Superior temporal gyrus (tissue), 1 donor: ENCODE results near the gene NEDD4.
"Not testable (repeated sequence)": the region's sequence is repeated elsewhere in the genome, so short reads cannot be mapped to it uniquely, and the experiment has no call there.

Experiments used
- DNase-seq: peaks from one replicate; pipeline ENCODE4 v3.0.0-alpha.2; 2016; ENCODE audit errors: extremely low spot score

Gene NEDD4

DNA sequence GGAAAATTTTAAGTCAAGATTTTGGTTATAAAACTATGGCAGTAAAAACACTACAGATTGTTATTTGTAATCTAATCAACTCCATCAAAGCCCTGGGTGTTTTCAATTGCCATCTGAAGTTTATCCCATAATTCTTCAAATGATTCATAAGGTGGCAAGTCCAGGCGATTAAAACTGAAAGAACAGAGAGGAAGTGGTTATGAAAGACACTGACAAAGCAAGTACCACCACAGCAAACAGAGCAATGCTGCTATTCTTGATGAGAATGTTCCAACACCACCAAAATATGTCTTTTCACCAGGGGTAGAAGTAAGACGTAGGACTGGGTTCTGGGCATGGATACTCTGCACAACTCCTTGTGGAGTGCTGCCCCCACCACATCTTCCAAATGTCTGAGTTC is 163.6 kb downstream of the NEDD4 start:
- no peak for DNase-seq

DNA sequence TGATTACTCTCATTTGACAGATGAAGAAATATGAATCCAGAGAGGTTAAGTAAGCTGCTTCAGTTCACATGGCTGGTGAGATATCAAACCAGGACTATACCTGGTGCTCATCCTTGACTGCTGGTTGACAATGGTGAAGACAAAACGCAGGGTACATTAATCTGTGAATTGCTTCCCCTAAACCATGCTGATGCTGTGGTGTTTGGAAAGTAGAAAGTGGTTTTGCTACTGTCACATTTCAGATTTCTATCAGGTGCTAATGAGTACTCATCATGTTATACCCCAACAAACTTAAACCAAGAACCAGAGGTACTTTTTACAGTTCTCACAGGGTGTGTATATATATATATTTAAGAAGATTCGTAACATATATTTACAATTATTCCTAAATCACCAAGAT is 165.5 kb downstream of the NEDD4 start:
- no peak for DNase-seq

DNA sequence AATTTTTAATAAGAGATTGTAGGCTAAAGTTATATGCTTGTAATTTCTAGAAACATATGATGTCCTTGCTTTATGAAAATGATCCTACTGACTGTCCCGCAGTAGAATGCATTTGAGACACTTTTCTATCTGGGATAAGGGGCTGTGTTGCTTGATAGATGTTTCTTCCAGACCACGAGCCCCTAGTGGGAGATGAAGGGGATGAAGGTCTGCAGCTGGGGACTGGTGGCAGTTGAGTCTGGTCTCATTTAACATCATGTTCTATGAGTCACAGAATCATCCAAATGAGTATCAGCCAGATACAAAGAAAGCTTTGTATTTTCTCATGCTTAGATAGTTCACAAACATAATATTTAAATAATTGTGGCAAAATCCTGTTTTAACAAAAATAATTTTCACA is 166.2 kb downstream of the NEDD4 start:
- peak; percentile 48 for DNase-seq

DNA sequence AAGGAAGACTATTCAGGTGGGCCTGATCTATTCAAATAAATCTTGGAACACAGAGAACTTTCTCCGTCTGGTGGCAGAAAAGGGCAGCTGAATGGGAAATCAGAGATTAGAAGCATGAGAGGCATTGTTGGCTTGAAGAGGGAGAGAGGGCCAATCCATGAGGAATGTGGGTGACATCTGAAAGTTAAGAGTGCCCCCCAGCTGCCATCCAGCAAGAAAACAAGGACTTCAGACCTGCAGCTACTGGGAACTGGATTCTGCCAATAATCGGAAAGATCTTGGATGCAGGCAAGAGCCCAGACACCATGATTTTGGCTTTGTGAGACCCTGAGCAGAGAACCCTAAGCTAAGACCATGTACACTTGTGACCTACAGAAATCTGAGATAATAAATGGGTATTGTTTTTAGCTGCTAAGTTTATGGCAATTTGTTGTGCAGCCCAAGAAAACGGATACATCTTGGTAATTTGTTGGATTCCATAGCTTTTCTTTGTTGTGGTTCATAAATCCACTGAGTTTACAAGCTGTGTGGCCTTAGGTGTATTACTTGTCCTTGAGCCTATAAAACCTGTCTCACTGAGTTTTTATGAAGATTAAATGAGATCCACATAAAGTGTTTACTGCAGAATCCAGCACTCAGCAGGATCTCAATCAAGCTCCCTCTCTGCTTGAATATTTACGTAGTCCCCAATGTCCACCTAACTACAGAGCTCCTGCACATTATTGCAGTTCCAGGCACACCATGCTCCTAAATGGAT is 168.4 kb downstream of the NEDD4 start:
- no peak for DNase-seq

DNA sequence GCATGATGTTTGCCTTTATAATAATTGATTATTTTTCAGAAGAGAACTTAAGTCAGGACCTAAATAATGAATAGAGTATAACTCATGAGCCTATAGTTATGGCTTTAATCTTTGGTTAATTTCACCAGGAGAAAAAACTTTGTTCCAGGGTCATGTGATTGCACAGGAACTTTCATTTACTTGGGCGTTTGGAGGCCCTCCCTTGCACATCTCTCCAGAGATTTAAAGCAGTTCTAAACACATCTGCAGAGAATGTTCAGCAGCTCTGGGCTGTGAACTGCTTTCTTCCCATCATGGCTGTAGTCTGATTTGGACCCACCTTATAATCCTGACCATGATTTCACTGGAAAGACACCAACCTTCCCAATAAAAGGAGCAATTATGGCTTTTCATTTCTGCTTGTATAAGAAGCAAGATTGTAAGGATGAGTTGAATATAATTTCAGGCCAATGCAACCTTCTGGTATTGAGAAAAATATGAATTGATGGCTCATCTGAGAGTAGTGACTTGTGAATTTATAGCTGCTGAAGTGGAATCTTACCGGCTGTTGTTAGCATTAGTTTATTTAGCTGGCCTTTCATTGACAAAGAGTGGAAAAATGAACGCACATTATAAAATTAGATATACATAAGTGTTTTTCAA is 169.6 kb downstream of the NEDD4 start:
- no peak for DNase-seq

DNA sequence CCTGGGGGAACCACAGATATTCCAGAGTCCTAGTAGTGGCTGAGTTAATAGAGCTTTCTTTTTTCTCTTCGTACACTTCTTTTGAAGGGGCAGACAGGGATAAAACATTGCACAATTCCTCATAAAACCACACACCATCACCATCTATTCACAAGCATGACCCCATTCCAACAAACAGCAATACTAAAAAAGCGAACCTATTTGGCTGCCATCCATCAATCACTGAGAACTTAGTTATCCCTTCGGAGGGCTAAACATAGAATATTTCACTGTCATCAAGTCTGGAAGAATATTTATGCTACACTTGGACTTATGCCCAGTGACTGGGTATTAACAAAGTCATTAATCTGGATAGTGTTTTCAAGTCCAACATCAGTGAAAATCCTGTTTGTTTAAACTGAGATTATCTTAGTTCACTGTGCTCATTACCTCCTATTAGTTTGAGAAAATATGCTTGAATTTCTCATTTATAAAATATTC is 170.2 kb downstream of the NEDD4 start:
- DNase-seq: no peak

DNA sequence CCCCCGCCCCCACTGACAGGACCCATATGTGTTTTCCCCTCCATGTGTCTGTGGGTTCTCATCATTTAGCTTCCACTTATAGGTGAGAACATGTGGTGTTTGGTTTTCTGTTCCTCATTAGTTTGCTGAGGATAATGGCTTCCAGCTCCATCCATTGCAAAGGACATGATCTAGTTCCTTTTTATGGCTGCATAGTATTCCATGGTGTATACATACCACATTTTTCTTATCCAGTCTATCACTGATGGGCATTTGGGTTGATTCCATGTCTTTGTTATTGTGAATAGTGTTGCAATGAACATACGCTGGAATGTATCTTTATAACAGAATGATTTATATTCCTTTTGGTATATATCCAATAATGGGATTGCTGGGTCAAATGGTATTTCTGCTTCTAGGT is 171.7 kb downstream of the NEDD4 start:
- DNase-seq: not testable (repeated sequence)

DNA sequence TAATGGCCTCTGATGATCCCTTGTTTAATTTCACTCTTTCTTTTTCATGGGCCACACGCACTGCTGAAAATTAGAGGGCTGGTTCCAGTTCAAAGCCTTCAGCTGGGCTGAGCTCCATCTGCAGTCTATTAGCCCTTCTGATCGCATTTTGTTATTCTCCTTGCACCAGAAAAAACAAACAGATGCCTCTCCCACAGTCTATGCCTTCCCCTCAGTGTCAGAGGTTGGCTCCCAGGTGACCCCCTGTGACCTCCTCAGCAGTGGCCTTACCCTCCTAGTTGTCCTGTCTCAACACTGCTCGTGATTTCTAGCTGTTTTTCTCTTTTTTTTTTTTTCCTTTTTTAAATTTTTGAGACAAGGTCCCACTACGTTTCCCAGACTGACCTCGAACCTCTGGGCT is 173.4 kb downstream of the NEDD4 start:
- no peak for DNase-seq

DNA sequence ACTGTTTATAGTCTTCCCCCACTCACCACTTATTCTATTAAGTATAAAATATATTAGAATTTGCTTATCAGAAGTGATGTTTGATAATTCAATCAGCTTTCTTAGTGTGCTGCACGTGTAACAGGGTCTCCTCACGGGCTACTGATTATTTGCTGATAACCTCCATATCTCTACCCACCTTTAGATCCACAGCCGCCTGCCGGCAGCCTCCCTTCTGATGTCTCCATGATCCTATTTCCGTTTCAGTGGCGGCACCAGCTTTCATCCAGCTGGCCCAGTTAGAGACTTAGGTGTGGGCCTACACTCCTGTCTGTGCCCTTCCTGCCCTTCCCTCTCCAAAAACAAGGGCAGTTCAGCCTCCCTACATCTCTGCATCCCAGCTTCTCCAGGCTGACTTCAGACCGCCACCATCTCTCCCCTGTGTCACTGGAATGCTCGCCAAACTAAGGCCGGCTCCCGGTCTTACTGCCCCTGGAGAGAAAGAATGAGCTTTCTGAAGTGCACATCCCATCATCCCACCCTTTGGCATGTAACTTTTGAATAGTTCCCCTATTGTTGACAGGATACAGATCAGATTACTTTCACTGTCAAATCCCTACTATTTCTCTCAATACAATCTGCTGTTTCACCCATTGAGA is 173.9 kb downstream of the NEDD4 start:
- no peak for DNase-seq

DNA sequence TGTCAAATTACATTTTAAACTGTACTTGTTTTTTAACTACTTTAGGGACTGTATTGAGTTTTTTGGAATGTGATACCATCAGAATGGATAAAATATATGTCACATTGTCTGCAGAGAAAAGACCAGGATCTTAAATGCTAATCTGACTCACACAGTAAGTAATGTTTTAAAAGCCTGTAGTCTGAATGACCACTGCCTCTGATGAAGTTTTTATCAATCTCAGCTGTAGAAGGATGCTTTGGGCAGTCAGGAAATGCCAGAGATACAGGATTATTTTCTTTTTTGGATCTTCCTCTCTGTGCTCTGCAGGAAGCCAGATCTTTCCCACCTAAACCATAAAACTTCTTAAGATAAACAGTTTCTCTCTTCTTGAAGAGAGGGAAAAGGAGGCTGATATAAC is 177.4 kb downstream of the NEDD4 start:
- no peak for DNase-seq

DNA sequence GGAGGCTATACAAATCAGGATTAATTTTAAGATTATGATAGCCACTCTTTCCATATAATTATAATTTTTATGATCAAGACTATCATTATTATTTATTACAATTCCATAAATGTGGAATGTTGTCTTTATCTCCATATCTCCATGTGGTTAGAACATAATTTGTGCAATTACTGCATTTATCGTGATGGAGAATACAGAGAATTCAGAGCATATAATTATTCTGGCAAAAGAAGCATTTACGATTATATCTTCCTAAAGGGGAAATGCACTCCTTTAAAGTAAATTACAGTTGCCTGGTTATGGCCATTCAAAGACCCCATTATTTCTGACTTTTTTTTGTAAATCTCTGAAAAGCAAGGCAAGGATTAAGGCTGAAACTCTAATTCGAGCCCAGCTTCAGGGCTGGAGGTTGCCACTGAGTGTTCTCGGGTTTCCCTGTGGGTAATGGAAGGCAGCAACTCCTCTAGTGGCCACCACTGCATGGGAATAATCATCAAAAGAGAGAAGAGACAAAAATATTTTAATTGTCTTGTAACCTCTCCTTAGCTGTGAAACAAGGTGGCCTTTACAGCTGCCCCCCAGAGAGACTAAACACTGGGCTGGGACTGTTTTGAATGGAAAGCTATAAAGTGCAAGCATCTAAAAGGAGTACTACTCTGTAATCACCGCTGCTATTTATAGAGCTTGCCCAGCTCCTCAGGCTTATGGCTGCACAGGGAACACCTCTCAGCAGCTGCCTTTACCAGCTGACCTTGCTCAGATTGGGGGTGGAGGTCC is 190.6 kb downstream of the NEDD4 start:
- no peak for DNase-seq

DNA sequence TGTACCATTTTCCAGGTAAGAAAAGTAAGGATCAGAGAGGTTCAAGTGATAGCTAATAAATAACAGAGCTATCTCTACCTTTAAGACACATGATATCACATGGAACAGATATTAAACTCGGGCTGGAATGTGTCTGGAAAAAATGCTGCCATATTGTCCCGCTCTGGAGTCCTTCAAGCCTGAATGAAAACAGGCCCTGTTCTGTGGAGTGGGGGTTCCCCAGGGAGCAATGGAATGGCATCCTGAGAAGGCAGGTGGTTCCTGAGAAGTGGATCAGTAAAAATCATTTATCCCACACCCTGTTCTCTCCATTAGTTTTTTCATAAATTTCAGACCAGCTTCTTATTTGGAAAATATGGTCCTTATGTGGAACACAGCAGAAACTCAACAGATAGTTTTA is 193.2 kb downstream of the NEDD4 start:
- DNase-seq: no peak

DNA sequence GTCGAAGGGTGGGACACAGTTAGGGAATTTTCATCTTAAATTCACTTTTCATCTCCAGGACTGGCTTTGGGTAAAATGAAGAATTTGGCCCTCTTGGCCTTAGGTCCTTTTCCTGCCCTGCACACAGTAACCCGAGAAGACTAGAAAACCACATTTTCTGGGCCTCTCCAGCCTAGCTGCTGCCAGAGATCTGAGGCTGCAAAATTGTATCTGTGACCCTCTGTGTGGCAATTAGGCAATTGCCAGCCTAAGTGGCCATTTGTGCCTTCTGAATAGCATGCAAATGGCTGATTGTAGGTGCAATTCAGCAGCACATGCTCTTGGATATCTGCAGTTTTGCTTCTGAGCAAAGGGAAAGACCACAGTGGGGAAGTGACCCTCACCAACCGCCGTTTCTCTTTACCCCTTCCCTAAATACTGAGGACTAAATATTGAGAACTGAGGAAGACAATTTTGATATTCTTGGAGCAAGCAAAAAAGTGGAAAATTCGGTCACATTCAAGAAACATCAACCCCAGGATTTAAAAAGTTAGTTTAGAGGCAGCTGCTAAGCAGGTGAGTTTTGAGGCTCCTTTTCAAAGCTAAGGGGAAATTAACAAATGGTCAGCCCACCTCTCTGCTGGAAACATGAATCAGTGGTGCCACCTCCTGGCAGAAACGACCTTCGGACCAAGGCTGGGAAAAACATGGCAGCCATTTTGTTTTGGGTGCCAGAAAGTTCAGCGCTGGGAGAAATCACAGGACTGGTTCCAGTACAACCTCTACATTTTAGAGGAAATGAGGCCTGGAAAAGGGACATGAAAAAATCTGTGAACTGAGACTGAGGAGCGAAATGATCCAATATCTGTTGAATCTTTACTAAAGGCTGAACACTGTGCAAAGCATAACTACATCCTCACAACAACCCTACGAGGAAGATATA is 193.9 kb downstream of the NEDD4 start:
- no peak for DNase-seq

DNA sequence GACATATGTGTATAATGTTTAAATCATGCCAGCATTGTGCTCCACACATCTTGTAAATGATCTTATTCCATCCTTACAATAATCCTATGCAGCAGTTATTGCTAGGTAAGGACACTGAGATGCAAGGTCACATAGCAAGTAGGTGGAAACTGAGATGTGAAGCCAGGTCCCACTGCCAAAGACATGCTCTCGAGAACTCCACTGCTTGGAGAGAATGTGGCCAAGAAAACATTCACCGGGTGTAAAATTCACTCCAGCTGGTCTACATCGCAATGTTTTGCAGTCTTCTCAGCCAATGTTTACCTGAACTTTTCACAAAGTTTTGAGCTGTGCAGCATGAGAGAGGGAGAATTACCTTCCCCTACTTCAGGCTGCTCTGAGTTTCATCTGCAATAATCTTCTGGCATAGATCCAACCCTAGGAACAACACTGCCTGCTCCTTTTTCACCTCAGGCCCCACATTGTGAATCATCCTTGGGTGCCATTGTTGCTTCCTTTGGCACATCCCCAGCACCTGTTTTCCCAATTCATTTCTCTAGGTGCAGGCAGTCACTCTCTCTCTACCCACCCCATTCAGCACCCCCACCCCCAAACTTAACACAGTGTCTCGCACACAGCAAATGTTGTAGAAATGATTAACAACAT is 197.0 kb downstream of the NEDD4 start:
- DNase-seq: no peak

DNA sequence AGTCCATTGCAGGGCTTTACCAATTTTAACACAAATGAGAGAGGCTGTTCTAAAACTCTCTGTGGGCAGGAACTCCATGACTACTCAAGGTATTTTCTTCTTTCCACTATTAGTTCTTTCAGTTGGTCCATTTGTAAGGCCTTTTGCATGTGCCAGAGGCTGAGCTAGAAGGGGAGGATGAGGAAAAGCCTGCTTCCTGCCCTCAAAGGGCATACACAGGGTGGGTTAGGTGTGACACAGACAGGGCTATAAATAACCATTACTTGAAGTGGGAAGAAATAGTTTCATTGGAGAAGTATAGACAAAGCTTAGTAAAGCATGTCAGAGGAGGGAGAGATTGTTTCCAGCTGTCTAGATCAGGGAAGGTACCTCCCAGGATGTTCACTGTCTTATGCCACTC is 198.4 kb downstream of the NEDD4 start:
- no peak for DNase-seq

DNA sequence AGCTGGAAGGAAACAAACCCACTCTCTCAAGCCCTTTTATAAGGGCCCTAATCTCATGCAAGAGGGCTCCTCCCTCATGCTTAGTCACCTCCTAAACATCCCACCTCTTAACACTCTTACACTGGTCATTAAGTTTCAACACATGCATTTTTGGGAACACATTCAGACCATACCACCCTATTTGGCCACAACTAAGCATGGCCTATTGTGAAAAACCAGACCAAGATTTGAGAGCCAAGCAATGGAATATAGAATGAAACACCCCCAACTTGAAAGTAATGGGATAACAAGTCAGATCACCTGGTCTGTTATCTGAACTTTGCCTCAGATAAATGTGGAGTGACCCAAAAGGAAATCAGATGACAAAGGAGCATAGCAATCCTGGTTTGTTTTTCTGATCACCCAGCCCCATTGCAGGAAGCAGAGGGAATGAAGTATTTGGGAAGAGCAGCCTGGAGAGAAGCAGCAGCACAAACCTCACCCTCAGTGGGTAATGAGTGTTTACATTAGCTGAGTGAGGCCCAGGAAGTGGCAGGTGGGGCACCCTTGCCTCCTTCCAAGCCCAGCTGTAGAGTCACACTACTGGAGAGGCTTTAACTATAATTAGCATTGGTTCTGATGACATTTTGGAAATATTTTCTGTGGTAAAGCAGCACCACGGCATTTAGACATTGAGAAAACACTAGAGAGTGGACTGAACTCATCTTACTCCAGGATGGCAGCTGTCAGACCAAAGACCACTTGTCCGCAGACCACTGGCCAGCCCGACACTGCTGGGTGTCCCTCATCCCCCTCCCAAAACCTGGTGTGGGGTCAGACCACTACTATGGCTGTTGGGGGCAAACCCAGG is 201.6 kb downstream of the NEDD4 start:
- no peak for DNase-seq

DNA sequence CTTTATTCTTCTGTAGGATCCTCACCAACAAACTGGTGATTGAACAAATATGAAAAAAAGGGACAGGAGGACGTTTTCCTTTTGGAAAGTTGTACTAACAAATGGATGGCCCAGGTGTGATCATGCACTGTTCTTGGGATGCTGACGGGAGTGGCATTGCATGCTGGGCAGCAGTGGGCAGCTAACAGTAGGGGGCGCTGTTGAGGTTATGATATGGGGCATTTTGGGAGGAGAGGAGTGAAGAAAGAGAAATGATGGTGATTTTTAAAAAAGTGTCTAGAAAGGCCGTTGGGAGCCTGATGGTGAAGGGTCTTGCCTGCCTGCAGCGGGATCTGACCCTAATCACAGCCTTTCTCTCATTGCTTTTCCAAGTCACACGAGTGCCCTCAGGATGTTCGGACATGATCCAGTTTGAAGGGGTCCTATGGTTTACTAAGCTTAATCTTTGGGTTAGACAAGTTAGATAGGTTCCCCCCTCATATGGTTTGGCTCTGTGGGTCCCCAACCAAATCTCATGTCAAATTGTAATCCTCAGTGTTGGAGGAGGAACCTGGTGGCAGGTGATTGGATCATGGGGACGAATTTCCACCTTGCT is 204.2 kb downstream of the NEDD4 start:
- DNase-seq: no peak

DNA sequence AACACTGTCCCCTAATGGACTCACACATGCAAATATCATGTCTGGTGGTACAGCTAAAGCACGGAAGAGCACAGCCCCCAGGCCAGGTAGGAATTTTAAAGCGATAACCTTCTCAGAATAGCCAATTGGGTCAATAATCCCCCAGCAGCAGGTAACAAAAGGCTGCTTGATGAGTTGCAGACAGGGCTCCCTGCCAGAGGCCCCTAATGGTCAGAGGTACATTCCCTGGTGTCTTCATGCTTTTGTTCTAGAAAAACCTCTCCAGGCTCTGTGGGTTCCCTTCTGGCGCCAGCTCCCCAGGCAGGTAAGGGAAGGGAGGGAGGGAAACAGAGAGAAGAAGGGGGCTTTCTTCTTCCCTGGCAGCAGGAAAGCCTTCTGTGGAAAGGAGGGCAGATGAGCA is 207.1 kb downstream of the NEDD4 start:
- no peak for DNase-seq

DNA sequence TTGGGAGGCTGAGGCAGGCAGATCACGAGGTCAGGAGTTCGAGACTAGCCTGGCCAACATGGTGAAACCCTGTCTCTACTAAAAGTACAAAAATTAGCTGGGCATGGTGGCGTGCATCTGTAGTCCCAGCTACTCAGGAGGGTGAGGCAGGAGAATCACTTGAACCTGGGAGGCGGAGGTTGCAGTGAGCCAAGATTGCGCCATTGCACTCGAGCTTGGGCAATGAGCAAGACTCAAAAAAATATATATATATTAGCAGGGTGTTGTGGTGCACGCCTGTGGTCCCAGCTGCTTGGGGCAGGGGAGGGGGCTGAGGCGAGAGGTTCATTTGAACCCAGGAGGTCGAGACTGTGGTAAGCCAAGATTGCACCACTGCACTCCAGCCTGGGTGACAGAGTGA is 207.8 kb downstream of the NEDD4 start:
- DNase-seq: not testable (repeated sequence)
